ENCODE data around the gene MAGEF1. TPM values are rescaled to one million over a fixed set of nuclear protein-coding genes. Genes with fewer than 3 reads are reported as not detected.

MAGEF1 gene
- total and polyA plus RNA-seq, 10 of the 15 experiments (the other 5 are each of a cell fraction or from before 2014, with no cell fraction given): 2.3 to 62.2 (median 27.1) TPM

DNA sequence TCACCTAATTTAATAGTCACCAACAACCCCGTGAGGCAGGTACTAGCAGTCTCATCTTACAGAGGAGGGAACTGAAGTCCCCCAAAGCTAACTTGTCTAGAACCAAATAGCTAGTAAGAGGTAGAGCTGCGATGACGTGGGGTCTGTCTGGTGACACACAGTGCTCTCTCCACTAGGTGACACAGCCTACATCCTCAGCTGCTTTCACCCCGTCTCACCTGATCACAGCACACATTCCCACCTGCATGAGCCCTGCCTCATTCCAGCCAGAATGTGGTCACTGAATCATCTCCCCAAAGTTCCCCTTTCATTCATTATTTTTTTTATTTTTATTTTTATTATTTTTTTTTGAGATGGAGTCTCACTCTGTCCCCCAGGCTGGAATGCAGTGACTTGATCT lies 21.3 kb upstream of the MAGEF1 start:
- WGBS (ENCODE audit: insufficient coverage, insufficient replicate concordance, low lambda C conversion rate, missing lambda C conversion rate): 2% methylated on average over 4 of the region's 4 CpGs
- CTCF ChIA-PET: interaction anchor here (0.8 to 1.4 kb wide), 2 partner anchors 10 to 172 kb away, joined by 3 to 5 read pairs; no protein-coding TSS in a partner anchor
- no peak for ATAC-seq

More for the DNA sequence above, 21.3 kb upstream of the MAGEF1 start:
- TF ChIP-seq POLR2AphosphoS5 (IDR thresholded peaks at IDR 0.05; ENCODE audit: low read length): no peak
- no peak for TF ChIP-seq SIX5 (IDR thresholded peaks at IDR 0.05; ENCODE audit: low read depth, low read length, severe bottlenecking)
- TF ChIP-seq SREBF1 (IDR thresholded peaks at IDR 0.05; ENCODE audit: low read length): no peak
- TF ChIP-seq, protein P1, sequence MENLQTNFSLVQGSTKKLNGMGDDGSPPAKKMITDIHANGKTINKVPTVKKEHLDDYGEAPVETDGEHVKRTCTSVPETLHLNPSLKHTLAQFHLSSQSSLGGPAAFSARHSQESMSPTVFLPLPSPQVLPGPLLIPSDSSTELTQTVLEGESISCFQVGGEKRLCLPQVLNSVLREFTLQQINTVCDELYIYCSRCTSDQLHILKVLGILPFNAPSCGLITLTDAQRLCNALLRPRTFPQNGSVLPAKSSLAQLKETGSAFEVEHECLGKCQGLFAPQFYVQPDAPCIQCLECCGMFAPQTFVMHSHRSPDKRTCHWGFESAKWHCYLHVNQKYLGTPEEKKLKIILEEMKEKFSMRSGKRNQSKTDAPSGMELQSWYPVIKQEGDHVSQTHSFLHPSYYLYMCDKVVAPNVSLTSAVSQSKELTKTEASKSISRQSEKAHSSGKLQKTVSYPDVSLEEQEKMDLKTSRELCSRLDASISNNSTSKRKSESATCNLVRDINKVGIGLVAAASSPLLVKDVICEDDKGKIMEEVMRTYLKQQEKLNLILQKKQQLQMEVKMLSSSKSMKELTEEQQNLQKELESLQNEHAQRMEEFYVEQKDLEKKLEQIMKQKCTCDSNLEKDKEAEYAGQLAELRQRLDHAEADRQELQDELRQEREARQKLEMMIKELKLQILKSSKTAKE (IDR thresholded peaks at IDR 0.05; ENCODE audit: low read depth, poor library complexity, severe bottlenecking): no peak
- no peak for TF ChIP-seq MEF2A (IDR thresholded peaks at IDR 0.05; ENCODE audit: insufficient read depth, low read depth, low read length)
- no peak for TF ChIP-seq BACH1 (IDR thresholded peaks at IDR 0.05; ENCODE audit: borderline replicate concordance)
- TF ChIP-seq TCF3 (IDR thresholded peaks at IDR 0.05; ENCODE audit: borderline replicate concordance, insufficient read depth, low read depth, low read length): no peak
- TF ChIP-seq ASH2L (IDR thresholded peaks at IDR 0.05; ENCODE audit: borderline replicate concordance, low read depth): no peak
- TF ChIP-seq NFIC (IDR thresholded peaks at IDR 0.05; ENCODE audit: low read depth, low read length): no peak
- TF ChIP-seq, protein P2, sequence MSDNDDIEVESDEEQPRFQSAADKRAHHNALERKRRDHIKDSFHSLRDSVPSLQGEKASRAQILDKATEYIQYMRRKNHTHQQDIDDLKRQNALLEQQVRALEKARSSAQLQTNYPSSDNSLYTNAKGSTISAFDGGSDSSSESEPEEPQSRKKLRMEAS (IDR thresholded peaks at IDR 0.05; ENCODE audit: low read depth, low read length): no peak
- Histone ChIP-seq H3K4me1 (ENCODE audit: control insufficient read depth, insufficient read depth, low read length) (no peaks in the 10 kb centered on the region), H3K4me3 (no peak overlapping the region), H3K9ac (ENCODE audit: control insufficient read depth, insufficient read depth, low read length) (no peak overlapping the region), H3K9me3 (replicated peaks; ENCODE audit: control insufficient read depth, insufficient read depth, low read length) (no peaks in the 10 kb centered on the region), H3K79me2 (ENCODE audit: control insufficient read depth, insufficient read depth, low read length) (no peaks in the 10 kb centered on the region), H3K4me2 (ENCODE audit: control insufficient read depth, insufficient read depth) (no peak overlapping the region), H3K27ac (ENCODE audit: control insufficient read depth, insufficient read depth) (no peak overlapping the region), H3K36me3 (ENCODE audit: control insufficient read depth in 2 of 2, insufficient read depth in 2 of 2, low read length in 1 of 2) (no peaks in the 10 kb centered on the region), H3K27me3 (replicated peaks in 1 of 2; ENCODE audit: control insufficient read depth in 2 of 2, insufficient read depth in 2 of 2, low read length in 1 of 2) (peaks cover 0 to 5% of the 10 kb centered on the region in 2 experiments; a peak in 3 of 4 replicates), H2AFZ (ENCODE audit: control insufficient read depth, low read depth, low read length) (no peak overlapping the region), H4K20me1 (ENCODE audit: control insufficient read depth, insufficient read depth) (no peaks in the 10 kb centered on the region)
- POLR2A ChIA-PET: no interaction called here
- intact Hi-C loops (cut with micrococcal nuclease; ENCODE audit: unreplicated experiment): no loop called here
- DNase-seq (ENCODE audit: low read depth, low spot score) (no peak), FAIRE-seq (no peak)
- SMC1A ChIA-PET (ENCODE audit: uncharacterized antibody, unreplicated experiment): no interaction called here
- no TSS peak for BruUV-seq (replicated peaks)
- RAD21 ChIA-PET (ENCODE audit: unreplicated experiment): interaction anchor here (0.9 to 1.9 kb wide), 2 partner anchors 45 to 70 kb away, joined by 3 to 5 read pairs; no protein-coding TSS in a partner anchor
- in situ Hi-C loops (cut with MboI): no loop called here

Data from GM12878 (cell line).